Measurements from ENCODE around the gene OR10A5.

DNA sequence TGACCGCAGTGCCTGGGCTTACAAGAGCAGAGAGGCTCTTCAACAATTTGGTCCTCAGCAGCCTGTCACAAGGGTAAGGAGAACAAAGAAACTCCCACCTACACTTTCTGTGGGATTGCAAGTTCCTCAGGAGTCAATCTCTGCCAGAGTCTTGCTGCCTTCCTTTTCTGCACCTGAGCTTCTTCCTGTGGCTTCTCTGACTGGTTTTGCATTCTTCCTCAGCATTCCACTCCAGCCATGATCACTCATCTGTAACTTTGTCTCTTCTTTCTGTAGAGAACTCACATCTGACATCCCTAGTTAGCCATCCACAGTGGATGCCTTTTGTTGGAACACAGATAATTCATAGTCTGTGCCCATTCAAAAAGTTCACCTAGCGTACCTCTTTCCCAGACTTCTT is 31.8 kb upstream of the OR10A5 start:
- TF ChIP-seq POLR2A (IDR thresholded peaks at IDR 0.05) (no peak), CTCF (IDR thresholded peaks at IDR 0.05) (no peak)

Data from esophagus squamous epithelium (tissue), 4 donors.